GM18909 (cell line): ENCODE data around the gene CHST14.

ENCODE experiments used
- ATAC-seq: cut with Tn5 transposase; IDR thresholded peaks from one replicate; pipeline ENCODE4 v1.9.1; 2021; ENCODE audit warnings: mild to moderate bottlenecking; ENCODE audit not compliant: unreplicated experiment, poor library complexity

The CHST14 gene

DNA sequence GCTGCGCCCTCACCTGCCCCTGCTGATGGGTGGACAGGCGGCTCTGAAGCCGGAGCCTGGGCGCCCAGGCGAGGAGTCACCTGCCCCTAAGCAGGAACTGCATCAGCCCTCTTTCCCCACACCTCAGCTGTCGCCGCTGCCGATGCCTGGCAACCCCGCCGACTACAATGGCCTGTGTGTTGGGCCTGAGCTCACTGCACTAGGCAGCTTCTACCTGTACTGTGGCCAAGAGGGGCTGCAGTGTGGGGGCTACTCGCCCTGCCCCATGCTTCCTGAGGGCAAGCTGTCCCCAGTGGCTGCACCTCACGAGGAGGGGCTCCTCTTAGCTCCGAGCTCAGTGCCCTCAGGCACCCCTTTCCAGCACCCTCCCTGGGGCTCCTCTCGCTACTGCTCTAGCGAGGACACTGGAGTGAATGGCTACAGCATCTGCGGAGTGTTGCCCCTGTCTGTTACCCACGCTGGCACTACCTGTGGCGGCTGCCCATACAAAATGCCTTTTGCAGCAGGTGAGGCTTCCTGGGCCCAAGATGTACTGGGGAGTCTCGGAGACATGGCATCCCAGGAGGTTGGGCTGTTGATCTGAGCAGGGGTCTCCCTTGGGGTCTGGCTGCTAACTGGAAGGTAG is 11.3 kb upstream of the CHST14 start:
- ATAC-seq: no peak

DNA sequence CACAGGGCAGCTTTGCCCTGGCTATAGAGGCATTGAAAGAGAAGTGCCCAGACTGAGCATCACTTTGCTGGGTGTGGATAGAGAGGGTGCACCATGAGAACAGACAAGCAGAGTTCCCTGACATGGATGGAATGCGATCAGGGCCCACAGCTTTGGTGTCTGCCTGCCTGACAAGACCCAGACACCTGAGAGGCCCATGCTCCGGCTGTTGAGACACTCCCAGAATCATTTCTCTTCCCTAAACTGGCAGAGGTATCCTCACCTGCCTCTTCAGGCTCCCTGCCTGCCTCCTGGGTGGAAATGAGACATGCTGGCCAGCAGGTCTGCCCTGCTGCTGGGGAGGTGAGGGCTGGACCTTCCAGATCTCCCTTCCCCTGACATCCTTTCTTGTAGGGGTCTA is 10.4 kb upstream of the CHST14 start:
- ATAC-seq: no peak

DNA sequence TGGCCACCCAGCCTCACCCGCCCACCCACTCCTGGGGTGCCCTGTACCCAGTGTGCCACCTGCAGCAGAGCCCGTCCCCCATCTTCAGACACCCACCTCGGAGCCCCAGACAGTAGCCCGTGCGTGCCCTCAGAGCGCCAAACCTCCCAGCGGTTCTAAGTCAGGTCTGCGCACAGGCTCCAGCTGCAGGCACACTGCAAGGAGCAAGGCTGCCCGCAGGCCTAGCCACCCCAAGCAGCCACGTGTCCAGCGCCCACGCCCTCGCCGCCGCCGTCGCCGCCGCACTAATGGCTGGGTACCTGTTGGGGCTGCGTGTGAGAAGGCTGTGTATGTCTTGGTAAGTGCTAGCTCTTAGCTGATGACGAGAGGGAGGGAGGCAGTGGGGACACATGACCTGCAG is 8.8 kb upstream of the CHST14 start:
- no peak for ATAC-seq

DNA sequence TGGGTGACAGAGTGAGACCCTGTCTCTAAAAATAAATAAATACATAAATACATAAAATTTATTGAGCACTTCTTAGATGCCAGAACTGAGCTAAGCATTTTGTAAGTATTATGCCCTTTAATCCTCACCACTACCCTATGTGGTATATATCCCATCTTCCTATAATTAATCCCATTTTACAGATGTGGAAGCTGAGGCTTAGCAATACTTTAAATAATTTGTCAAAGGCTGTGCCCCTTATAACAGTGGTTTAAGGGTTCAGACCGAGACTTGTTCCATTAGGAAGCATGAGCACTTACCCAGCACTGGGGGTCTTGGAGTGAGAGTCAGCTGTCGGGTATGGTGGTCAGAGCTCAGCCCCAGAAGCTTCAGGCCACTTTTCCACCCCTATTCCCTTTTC is 7.5 kb upstream of the CHST14 start:
- no peak for ATAC-seq

DNA sequence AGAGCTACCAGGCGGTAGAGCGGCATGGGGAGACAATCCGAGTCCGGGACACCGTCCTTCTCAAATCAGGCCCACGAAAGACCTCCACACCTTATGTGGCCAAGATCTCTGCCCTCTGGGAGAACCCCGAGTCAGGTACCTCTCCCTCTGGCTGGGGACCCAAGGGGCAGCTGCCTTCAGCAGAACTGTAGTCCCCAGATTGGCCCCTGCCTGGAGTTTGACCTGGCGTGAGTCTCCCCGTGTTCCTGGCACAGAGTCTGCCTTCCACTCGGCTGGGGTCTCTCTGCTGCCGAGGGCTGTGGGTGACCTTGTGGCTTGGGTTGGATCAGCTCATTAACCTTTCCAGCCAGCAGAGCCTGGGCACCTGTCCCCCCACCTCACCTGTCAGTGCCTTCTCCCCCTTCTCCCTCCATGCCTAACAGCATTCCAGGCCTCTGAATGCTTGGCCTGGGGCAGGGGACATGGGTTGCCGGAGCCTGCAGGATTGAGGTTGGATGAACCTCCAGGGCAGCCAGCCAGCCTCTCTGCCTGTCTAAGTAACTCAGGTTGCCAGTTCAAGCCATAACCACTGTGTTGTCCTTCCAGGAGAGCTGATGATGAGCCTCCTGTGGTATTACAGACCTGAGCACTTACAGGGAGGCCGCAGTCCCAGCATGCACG is 6.8 kb upstream of the CHST14 start:
- ATAC-seq: no peak

DNA sequence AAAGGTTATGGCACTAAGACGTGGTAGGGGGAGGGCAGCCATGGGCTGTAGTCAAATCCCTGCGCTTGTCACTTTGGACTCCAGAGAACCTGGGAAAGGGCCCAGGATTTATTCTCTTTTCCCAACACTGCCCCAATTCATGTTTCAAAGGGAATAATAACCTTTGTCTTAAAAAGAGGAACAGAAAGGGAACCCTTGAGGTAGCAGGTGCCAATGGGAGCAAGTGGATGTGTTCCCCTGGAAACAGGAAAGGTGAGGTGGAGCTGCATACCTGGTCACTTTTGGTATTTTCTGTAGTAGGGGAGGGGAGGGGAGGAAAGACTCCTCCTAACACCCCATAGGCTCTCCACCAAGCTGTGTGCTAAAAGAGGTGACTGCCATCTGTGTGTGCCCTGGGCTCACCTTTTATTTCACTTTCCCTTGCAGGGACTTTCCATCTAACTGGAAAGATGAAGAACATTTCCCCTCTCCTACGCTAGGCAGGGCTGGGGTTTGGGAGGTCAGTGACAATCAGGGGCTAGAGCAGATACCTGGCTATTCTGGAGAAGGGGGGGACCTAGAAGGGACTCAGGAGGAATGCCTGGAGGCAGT is 6.1 kb upstream of the CHST14 start:
- ATAC-seq: no peak

DNA sequence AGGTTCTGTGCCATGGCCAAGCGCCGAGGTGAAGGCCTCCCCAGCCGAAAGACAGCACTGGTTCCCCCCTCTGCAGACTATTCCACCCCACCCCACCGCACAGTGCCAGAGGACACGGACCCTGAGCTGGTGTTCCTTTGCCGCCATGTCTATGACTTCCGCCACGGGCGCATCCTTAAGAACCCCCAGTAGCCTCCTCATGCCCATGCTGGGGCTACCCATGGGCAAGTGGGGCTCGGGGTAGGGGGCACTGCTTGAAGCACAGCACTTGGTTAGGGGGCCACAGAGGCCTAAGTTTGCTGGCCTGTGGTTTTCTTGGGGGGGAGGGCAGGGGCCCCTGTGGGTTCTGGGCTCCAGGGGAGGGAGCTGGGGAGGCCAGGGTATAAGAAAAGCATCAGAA is 4.8 kb upstream of the CHST14 start:
- no peak for ATAC-seq

DNA sequence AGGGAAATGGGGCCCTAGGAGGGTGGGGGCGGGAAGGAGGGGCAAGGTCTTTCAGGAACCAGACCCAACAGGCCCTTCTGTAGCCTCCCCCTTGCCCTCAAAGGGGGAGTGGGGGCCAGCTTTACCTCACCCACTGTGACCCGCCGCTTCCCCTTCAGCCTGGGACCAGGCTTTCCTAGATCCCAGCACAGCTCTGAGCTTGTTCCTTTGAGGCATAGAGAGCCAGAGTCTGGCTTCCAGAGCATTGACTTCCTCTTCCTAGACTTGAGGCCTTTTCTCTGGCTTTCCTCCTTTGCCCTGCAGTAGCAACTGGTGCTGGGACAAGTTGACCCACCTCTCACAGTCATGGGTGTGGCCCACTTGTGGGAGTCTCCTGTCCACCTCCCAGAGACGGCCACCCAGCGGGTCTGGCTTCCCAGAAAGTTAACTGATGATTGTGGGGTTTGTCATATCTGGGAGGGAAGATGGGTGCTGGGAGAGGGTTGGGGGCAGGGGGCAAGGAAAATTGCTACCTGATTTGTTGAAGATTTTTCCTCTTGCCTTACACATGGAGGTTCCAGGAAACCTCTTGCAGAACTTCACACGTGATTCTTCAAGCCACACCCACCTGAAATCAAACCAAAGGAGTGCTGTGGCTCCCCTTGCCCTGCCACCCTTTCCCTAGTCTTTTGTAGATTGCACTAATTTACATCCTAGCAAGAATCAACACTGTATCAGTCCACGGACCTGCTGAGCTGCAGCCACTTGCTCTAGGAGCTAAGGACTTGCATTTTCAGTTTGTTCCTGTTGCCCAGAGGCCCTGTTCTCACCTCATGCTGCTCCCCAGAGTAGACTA is 4.1 kb upstream of the CHST14 start:
- ATAC-seq: no peak

DNA sequence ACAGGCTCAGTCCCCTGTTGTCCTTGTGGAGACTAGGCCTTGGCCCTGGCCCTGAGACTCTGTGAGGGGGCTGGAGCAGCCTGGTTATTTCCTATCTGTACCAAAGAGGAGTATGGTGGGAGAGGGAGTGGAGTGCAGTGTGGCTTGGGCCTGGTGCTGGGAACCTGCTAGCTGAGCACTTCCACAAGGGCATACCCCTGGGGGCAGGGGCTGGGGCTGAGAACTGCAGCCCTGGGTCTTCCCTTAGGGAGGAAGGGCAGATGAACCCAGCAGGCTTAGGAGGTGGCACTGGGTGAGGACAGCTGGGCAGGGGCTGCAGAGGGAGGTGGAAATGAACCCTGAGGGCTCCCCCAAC is 3.5 kb upstream of the CHST14 start:
- no peak for ATAC-seq

DNA sequence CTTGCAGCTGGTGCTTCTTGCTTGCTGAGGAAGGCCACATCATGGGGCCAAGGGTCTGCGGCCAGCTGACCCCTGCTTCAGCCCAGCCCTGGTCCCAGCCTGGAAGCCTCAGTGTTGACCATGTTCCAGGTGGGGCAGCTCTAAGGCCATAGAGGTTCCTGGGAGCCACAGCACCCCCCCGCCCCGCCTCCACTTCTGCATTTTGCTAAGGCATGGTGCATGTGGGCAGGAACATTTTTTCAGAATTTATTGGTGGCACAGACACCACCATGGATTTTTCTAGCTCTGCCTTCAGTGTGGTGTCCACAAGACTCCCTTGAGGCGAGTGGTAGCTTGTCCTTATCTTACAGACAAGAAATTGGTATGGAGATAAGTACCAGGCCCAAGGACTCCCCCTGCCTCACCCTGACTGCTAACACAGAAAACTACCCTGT is 1.9 kb upstream of the CHST14 start:
- no peak for ATAC-seq

DNA sequence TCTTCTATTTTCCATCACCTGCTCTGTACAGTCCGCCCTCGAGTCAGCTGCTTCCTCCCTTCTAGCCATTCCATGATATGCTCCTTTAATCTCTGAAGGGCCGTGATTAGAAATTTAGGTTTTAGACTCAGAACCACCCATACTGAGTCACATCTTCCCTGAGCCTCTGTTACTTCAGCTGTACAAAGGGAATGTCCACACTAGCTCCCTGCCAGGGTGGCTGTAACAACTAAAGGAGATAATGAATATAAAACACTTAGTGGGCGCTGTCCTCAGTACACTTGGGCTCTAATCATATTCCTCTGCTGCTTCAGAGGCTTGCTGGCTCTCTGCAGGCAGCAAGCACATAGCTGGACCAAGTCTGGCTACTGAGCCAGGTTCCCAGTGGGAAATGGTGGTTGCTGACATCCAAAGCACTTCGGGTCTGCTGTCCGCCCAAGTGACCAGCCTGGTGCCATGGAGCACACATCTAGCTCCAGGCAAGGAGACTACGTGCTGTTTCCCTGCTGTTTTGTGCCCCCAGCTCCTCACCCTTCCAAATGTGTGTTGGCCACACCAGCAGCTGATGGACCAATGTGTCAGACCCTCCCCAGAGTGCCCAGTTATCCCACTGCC is 901 bp upstream of the CHST14 start:
- no peak for ATAC-seq

DNA sequence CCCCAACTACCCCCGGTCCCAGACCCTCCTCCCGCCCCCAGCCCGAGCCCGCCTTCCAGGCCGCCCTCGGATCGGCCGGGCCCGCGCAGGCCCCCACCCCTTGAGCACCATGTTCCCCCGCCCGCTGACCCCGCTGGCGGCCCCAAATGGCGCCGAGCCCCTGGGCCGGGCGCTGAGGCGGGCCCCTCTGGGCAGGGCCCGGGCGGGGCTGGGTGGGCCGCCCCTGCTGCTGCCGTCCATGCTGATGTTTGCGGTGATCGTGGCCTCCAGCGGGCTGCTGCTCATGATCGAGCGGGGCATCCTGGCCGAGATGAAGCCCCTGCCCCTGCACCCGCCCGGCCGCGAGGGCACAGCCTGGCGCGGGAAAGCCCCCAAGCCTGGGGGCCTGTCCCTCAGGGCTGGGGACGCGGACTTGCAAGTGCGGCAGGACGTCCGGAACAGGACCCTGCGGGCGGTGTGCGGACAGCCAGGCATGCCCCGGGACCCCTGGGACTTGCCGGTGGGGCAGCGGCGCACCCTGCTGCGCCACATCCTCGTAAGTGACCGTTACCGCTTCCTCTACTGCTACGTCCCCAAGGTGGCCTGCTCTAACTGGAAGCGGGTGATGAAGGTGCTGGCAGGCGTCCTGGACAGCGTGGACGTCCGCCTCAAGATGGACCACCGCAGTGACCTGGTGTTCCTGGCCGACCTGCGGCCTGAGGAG is 472 bp downstream of the CHST14 start:
- peak; percentile 42 for ATAC-seq

DNA sequence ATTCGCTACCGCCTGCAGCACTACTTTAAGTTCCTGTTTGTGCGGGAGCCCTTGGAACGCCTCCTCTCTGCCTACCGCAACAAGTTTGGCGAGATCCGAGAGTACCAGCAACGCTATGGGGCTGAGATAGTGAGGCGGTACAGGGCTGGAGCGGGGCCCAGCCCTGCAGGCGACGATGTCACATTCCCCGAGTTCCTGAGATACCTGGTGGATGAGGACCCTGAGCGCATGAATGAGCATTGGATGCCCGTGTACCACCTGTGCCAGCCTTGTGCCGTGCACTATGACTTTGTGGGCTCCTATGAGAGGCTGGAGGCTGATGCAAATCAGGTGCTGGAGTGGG is 995 bp downstream of the CHST14 start:
- ATAC-seq: peak; percentile 21

DNA sequence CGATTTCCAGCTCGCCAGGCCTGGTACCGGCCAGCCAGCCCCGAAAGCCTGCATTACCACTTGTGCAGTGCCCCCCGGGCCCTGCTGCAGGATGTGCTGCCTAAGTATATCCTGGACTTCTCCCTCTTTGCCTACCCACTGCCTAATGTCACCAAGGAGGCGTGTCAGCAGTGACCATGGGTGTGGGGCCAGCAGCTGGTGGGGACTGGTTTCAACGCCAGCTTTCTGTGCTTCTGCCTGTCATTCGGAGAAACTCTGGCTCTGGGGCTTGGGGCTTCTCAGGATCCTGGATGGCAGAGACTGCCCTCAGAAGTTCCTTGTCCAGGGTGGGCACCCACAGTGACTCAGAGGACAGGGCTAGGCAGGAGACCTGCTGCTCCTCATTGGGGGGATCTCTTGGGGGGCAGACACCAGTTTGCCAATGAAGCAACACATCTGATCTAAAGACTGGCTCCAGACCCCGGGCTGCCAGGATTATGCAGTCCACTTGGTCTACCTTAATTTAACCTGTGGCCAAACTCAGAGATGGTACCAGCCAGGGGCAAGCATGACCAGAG is 1.5 kb downstream of the CHST14 start:
- no peak for ATAC-seq

DNA sequence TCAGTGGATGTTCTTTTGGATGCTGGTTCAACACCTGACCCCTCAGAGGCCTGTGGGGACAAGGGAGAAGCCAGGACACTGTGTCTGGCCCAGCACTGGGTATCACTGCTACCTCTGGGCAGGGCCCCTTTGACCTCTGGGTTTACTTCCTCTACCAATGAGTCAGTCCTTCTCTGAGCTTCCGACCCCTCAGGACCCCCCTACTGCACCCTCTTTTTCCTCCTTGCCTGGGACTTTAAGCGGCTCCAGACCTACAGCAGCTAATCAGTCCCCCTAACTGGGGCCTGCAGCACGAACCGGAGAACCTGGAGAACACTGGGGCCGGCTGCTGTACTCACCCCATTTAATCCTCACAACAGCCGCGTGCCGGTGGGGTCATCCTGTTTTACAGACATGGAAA is 3.8 kb downstream of the CHST14 start:
- ATAC-seq: no peak

DNA sequence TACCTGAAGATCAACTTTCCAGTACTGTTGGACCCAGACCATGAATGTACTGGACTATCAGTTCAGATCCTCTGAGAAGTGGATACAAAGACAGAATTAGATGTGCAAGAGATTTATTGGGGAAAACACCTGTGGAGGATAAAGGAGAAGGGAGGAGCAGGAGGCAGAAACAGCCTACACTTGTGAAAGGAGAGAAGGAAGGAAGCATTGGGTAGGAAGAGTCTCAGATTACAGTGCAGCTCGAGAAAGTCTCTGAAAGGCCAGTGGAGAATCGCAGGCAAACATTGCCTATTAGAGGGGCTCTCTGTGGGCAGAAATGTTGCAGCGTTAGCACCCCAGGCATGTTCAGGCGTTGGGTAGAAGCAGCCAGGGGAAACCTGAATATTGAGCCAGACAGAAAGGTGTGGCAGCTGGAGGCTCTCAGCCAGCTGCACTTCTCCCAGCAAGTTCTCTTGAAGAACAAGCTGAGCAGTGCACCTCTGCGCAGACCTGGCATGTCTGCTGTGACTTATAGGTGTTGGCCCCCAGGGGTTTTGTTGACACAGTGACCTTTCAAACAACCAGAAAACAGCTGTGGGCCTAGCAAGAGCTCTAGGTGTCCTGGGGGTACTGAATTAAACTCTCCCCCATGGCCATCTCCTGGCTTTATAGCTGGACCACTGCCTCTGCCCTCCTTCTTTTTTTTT is 7.0 kb downstream of the CHST14 start:
- no peak for ATAC-seq

DNA sequence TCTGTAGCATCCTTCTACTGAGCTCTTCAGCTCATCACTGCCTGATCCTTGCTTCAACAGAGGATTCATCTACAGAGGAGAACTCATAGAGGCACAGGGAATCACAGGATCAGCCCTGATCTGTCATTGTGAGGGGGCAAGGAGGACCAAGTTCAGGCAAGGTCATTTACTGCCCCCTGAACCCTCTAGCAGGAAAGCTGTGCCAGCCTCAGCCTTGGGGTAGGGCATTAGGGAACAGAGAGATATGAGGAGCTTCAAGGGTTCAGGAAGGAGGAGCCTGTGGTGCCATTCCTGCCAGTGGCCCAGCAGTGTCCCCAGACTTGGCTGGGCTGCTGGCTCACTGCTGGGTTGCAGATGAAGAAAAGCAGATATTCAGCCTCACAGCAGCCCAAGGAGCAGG is 8.2 kb downstream of the CHST14 start:
- no peak for ATAC-seq

DNA sequence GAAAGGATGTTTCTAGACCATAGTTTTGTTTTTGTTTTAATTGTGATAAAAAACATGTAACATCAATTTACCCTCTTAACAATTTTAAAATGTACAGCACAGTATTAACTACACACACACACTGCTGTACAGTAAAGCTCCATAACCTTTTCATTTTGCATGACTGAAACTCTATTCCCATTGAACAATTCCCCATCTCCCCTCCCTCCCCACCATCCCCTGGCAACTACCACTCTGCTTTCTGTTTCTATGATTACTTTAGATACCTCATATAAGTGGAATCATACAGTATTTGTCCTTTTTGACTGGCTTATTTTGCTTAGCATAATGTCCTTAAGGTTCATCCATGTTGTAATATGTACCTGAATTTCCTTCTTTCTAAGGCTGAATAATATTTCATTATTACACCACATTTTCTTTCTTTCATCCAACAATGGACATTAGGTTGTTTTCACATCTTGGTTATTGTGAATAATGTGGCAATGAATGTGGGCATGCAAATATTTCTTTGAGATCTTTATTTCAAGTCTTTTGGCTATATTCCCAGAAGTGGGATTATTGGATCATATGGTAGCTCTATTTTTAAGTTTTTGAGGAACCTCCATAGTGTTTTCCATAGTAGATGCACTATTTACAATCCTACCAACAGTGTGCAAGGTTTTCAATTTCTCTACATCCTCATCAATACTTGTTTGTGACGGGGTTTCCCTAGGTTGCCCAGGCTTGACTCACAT is 10.7 kb downstream of the CHST14 start:
- ATAC-seq: no peak

DNA sequence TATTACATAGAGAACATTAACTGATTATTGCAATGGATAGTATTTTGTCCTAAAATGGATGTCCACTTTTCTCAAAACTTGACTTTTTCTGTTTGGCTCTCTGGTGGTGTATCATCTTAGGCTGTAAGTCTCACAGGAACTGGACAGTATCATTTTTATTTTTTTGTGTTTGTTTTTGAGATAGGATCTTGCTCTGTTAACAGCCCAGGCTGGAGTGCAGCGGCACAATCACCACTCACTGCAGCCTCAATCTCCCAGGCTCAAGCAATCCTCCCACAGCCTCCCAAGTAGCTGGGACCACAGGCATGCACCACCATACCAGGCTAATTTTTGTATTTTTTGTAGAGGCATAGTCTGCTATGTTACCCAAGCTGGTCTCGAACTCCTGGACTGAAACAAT is 13.1 kb downstream of the CHST14 start:
- no peak for ATAC-seq
